ENCODE measurements around the gene EDIL3.

DNA sequence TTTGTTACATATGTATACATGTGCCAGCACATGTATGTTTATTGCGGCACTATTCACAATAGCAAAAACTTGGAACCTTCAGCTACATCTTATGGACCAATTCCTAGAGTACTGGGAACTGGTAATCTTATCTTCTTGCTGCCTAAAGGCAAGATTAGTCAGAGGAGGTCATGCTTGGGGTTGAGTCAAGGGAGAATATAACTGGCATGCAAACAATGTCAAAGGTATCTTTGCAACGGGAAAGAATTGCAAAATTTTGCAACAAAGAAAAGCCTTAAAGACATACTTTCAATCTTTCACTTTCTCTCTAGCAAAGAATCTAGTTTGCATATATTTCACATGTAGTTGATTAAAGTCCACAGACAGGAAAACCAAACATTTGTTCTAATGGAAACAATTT, 145.2 kb downstream of the EDIL3 start:
- TF ChIP-seq POLR2AphosphoS5 (IDR thresholded peaks at IDR 0.05; ENCODE audit: low read depth, low read length) (no peak), TAF1 (IDR thresholded peaks at IDR 0.05; ENCODE audit: borderline replicate concordance, low read depth, low read length) (no peak)
